GM12878 (cell line): Measurements from ENCODE around the gene ZNRF3.

ENCODE experiments used
- CTCF ChIP-seq, 3 experiments: IDR thresholded peaks in 2 of 3; conservative IDR thresholded peaks in 1 of 3; 2 replicates each; pipeline ENCODE4 v1.5.1; 2011; ENCODE audit warnings: low read depth in 3 of 3, low read length in 3 of 3, mild to moderate bottlenecking in 3 of 3, control low read depth in 2 of 3, moderate library complexity in 2 of 3, inconsistent platforms in 1 of 3, mixed read lengths in 1 of 3; ENCODE audit not compliant: control insufficient read depth in 2 of 3, insufficient read depth in 1 of 3; ENCODE audit errors: extremely low read depth in 1 of 3
- EZH2 ChIP-seq: IDR thresholded peaks from 2 replicates; pipeline ENCODE4 v1.6.1; 2012; ENCODE audit warnings: low read depth, mild to moderate bottlenecking, control low read depth, inconsistent platforms, low read length, borderline replicate concordance; ENCODE audit not compliant: control insufficient read depth
- HCFC1 ChIP-seq: fragments of 150-350 bp; IDR thresholded peaks from 2 replicates; pipeline ENCODE4 v1.6.1; 2014; ENCODE audit warnings: low read length
- MLLT1 ChIP-seq: fragments of 450-650 bp; IDR thresholded peaks from 2 replicates; pipeline ENCODE4 v1.6.1; 2016; ENCODE audit warnings: mild to moderate bottlenecking
- MYC ChIP-seq: IDR thresholded peaks from 2 replicates; pipeline ENCODE4 v1.6.1; 2011; ENCODE audit warnings: mild to moderate bottlenecking, low read length, moderate library complexity, inconsistent platforms; ENCODE audit not compliant: insufficient read depth, insufficient replicate concordance, insufficient read length, severe bottlenecking
- POU2F2 ChIP-seq: IDR thresholded peaks from 3 replicates; pipeline ENCODE4 v1.6.1; 2011; ENCODE audit warnings: low read depth, mild to moderate bottlenecking, low read length, borderline replicate concordance
- RFX5 ChIP-seq: IDR thresholded peaks from 2 replicates; pipeline ENCODE4 v1.6.1; 2011; ENCODE audit warnings: low read depth, low read length, improper control_type of control experiment
- SREBF2 ChIP-seq: IDR thresholded peaks from 2 replicates; pipeline ENCODE4 v1.6.1; 2012; ENCODE audit warnings: mild to moderate bottlenecking, low read length
- SUZ12 ChIP-seq: fragments of 200-600 bp; sonication (generic); IDR thresholded peaks from one replicate; pipeline ENCODE4 v1.6.1; 2018; ENCODE audit warnings: antibody characterized with exemption, mild to moderate bottlenecking; ENCODE audit not compliant: unreplicated experiment
- USF1 ChIP-seq: IDR thresholded peaks from 2 replicates; pipeline ENCODE4 v1.6.1; 2011; ENCODE audit warnings: borderline replicate concordance, low read depth, mild to moderate bottlenecking, moderate library complexity, mixed read lengths, low read length; ENCODE audit not compliant: insufficient read depth; ENCODE audit errors: extremely low read length
- TF ChIP-seq, protein P1 (sequence below): IDR thresholded peaks from 2 replicates; pipeline ENCODE4 v1.6.1; 2012; ENCODE audit warnings: low read depth, low read length, improper control_type of control experiment

GRCh38 chr22:28997342-28997741 is 114.0 kb downstream of the ZNRF3 start:
- TF ChIP-seq SUZ12 (no peak), EZH2 (no peak), CTCF (IDR thresholded peaks at IDR 0.05 in 2 of 3, conservative IDR thresholded peaks at IDR 0.05 in 1 of 3; ENCODE audit: control insufficient read depth in 2 of 3, extremely low read depth in 1 of 3, insufficient read depth in 1 of 3, low read depth in 3 of 3, low read length in 3 of 3) (no peak), USF1 (no peak), MYC (no peak), RFX5 (no peak), POU2F2 (no peak), MLLT1 (no peak), SREBF2 (no peak), HCFC1 (no peak)
- TF ChIP-seq, protein P1, sequence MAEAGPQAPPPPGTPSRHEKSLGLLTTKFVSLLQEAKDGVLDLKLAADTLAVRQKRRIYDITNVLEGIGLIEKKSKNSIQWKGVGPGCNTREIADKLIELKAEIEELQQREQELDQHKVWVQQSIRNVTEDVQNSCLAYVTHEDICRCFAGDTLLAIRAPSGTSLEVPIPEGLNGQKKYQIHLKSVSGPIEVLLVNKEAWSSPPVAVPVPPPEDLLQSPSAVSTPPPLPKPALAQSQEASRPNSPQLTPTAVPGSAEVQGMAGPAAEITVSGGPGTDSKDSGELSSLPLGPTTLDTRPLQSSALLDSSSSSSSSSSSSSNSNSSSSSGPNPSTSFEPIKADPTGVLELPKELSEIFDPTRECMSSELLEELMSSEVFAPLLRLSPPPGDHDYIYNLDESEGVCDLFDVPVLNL: no peak
